Activated CD8-positive, alpha-beta memory T cell treated with anti-CD3 and anti-CD28 coated beads, Interleukin-2, amount 50 U/mL, for 1 hour (primary cell): ENCODE results near the gene PTPN1.

Source experiments
- DNase-seq: peaks from one replicate; pipeline ENCODE4 v3.0.0-alpha.2; 2020; ENCODE audit errors: extremely low read depth

PTPN1 gene

DNA sequence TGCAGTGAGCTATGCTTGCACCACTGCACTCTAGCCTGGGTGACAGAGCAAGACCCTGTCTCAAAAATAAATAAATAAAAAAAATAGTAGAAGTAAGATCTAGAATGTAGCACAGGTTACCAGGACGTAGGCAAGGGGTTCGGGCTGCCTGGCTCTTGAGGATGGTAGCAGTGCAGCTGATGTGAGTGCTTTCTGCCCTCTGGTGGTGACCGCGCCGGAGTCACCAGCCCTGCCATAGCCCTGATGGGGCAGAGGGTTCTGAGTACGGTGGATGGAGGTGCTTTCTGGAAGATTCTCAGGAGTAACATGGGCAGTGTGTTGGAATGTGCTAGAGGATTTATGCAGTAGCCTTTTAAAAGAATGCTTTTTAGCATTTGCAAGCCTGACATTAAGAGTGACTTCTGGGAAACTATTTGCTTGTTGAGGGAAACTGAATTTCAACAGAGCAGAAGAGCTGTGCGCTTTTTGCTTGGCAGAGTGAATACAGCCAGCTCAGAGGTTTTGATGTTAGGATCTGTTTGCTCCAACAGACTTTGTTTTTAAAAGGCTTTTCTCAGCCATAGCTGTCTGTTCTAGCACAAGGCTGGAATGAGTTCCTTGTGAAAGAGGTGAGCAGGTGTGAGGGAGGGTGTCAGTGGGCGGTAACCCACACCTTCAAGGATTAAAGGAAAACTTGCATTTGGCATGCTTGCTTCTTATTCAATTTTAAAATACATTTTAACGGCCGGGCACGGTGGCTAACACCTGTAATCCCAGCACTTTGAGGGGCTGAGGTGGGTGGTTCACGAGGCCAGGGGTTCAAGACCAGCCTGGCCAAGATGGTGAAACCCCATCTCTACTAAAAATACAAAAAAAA, 65.9 kb downstream of the PTPN1 start:
- DNase-seq = peak; percentile 25

- no peak for DNase-seq
These were observed 67.2 kb downstream of the PTPN1 start for GRCh38 chr20:50577175-50578018.

- DNase-seq = no peak
These were observed 68.0 kb downstream of the PTPN1 start for GRCh38 chr20:50578061-50578777.

GRCh38 chr20:50578778-50579165, 68.6 kb downstream of the PTPN1 start:
- DNase-seq = no peak

- DNase-seq = no peak
These were observed 69.3 kb downstream of the PTPN1 start for GRCh38 chr20:50579511-50579910.

DNA sequence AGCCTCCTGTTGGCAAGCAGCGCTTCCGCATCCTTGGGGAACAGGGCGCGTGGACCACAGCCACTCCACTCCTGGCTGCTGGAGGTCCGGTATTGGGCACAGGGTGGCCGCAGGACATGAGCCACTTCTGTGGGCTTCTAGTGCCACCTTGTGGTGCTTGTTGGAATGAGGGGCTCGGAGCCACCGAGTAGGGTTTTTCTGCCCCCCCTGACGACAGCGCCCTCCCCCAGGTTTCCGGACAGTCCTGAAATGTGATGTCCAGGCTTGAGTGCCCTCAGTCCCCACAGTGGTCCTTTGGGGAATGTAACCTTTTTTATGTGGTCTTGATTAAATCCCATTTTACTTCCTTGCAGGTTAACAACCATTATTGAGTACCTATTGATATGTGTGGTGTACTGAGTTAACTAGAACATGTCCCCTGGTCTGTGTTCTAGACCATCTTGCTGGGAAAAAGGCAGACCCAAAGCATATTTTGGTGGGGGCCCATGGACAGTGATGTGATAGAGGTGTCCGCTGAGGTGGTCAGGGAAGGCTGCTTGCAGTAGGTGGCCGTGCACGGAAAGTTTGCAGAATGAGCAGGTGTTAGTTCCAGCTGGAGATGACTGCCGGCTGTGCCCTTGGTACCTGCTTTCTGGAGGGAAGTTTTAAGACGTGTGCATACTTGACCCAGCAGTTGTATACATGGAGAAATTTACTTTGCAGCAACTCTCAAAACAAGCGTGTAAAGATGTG, 70.0 kb downstream of the PTPN1 start:
- peak; percentile 9 for DNase-seq

- DNase-seq = no peak
These were observed 70.8 kb downstream of the PTPN1 start for GRCh38 chr20:50580842-50581544.

DNA sequence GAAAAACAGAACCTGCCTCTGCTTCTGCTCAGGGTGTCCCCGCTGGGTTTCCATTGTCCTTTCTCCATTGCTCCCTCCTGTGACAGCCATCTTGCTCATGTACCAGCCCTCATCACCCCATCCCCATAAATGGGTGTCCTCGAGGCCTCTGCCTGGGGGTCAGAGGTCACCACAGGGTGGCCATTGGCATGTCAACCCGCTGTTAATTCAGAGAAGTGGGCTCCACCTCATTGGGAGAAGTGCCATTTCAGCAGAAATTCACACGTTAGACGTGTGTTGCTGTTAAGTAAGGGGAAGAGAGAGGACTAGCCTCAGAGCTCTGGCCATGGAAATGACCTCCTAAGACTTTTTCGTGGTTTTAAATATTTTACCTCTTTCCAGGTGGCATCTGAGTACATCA, 71.9 kb downstream of the PTPN1 start:
- no peak for DNase-seq

DNA sequence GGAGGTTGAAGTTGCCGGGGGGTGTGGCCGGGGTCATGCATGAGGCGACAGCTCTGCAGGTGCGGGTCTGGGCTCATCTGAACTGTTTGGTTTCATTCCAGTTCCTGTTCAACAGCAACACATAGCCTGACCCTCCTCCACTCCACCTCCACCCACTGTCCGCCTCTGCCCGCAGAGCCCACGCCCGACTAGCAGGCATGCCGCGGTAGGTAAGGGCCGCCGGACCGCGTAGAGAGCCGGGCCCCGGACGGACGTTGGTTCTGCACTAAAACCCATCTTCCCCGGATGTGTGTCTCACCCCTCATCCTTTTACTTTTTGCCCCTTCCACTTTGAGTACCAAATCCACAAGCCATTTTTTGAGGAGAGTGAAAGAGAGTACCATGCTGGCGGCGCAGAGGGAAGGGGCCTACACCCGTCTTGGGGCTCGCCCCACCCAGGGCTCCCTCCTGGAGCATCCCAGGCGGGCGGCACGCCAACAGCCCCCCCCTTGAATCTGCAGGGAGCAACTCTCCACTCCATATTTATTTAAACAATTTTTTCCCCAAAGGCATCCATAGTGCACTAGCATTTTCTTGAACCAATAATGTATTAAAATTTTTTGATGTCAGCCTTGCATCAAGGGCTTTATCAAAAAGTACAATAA, 72.5 kb downstream of the PTPN1 start:
- DNase-seq = no peak

GRCh38 chr20:50583442-50584150, 73.4 kb downstream of the PTPN1 start:
- DNase-seq = no peak

DNA sequence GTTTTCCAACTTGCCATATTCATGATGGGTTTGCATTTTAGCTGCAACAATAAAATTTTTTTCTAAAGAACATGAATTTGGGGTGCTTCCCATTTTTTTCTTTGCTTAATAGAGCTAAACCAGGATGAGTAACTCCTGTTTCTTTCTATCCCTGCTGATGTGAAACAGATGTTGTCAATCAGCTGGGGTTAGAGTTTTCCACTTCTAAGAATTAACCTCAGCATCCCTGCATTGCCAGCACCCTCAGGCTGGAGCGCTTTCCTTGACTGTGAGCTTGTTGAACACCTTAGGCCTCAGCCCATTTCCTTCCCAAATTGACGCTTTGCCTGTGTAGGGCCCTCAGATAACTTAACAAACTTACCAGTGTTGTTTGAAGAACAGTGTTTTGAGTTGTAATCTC, 74.5 kb downstream of the PTPN1 start:
- no peak for DNase-seq

DNA sequence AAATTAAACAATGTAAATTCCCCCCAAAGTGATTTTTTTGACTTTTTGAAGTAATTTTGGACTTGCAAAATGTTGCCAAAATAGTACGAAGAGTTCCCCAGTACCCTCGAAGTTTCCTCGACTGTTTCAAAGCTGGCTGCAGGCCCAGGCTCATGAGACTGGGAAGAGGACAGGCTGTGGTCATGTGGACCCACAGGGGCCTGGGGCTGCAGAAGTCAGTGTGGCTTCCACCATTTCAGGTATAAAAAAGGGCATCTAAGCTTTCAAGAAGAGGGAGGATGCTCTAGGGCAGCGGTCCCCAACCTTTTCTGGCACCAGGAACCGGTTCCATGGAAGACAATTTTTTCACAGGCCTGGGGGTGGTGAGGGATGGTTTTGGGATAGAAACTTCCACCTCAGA, 75.0 kb downstream of the PTPN1 start:
- DNase-seq = no peak

- DNase-seq = no peak
These were observed 75.5 kb downstream of the PTPN1 start for GRCh38 chr20:50585678-50586077.

- DNase-seq = no peak
These were observed 76.5 kb downstream of the PTPN1 start for GRCh38 chr20:50586531-50587232.

- no peak for DNase-seq
These were observed 77.2 kb downstream of the PTPN1 start for GRCh38 chr20:50587291-50587961.

DNA sequence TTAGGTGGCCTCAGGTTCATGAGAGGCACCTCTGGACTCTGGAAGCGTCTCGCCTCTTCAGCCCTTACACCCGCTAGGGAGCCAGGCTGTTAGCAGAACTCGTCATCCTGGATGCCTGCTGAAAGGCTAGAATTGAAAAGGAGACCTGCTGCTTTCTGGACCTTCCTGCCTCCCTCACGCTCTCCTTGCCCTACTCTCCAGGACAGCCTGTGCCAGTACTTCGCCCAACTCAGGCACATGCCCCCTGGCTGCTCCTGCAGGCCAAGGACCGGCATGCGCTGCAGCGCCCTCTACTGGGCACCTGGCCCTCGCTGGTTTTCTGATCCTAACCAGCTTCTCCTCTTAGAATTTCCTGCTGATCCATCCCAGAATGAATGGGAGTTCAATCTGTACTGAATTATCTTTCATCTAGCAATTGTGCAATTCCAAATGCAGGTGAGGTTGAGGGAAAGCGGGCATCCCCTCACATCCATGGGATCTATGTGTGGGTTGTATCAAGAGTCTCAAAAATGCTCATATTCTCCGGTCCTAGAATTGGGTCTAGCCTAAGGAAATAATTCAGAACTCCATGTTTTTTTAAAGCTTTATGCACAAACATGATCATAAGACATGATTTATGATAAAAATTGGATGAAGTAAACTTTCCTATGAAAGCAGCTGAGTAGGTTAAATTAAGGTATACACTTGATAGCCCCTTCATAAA, 78.0 kb downstream of the PTPN1 start:
- no peak for DNase-seq

- no peak for DNase-seq
These were observed 79.6 kb downstream of the PTPN1 start for GRCh38 chr20:50589548-50590347.
